ENCODE measurements around the gene SLC27A1.
"Not testable (repeated sequence)": the region's sequence is repeated elsewhere in the genome, so short reads cannot be mapped to it uniquely, and the experiment has no call there.

Gene SLC27A1

GRCh38 chr19:17457616-17458015, 12.7 kb upstream of the SLC27A1 start:
- DNase-seq = no peak

DNA sequence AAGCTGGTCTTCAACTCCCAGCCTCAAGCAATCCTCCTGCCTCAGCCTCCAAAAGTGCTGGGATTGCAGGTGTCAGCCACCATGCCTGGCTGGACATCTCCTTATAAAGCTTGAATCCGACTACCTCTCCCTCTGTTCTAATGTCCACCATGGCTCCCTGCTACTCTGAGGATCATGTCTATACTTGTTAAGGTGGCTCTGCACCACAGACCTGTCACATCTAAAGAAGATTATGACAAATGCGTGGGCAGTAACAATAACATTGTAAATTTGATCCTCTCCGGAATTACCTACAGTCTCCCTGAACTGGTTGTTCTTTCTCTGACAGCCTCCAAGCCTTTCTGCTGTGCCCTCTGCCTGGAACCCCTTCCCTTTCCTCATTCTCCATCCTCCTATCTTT, 11.4 kb upstream of the SLC27A1 start:
- DNase-seq = no peak

DNA sequence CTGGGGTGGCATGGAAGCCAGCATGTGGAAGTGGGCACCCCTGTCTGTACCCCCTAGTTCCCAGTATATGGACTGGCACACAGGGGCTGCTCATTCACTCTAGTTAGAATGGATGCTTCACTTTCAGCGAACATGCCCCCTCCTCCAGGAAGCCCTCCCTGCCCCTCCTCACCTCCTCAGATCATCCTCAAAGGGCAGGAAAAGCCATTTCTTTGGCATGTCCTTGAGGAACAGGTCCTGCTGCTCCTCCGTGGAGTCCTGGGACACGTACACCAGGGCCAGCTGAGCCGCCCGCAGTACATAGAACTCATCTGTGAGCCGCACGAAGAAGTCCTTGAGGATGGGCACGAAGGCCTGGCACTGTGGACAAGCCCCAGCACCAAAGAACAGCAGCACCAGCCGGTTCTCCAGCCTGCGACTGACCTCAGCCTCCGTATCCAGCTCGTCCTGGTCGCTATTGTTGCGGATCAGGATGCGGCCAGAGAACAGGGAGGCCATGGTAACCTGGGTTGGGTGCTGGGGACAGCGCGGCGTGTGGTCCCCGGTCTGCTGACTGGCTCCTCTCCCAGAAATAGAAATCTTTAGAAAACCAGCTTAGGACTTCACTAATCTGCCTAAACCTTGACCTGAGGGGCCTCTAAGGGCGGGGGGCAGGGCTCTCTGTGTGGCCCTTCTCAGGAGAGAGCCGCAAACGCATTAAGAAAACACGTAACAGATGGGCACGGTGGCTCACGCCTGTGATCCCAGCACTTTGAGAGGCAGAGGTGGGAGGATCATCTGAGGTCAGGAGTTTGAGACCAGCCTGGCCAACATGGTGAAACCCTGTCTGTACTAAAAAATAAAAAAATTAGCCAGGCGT, 9.7 kb upstream of the SLC27A1 start, which contains the start of gene NXNL1:
TSS of gene NXNL1 (minus strand) at position 555 of the 859 bp plus-strand sequence. CDS start at position 498, 57 bp downstream.
- no peak for DNase-seq

- DNase-seq = no peak
Measured at GRCh38 chr19:17466487-17466850, 3.9 kb upstream of the SLC27A1 start.

DNA sequence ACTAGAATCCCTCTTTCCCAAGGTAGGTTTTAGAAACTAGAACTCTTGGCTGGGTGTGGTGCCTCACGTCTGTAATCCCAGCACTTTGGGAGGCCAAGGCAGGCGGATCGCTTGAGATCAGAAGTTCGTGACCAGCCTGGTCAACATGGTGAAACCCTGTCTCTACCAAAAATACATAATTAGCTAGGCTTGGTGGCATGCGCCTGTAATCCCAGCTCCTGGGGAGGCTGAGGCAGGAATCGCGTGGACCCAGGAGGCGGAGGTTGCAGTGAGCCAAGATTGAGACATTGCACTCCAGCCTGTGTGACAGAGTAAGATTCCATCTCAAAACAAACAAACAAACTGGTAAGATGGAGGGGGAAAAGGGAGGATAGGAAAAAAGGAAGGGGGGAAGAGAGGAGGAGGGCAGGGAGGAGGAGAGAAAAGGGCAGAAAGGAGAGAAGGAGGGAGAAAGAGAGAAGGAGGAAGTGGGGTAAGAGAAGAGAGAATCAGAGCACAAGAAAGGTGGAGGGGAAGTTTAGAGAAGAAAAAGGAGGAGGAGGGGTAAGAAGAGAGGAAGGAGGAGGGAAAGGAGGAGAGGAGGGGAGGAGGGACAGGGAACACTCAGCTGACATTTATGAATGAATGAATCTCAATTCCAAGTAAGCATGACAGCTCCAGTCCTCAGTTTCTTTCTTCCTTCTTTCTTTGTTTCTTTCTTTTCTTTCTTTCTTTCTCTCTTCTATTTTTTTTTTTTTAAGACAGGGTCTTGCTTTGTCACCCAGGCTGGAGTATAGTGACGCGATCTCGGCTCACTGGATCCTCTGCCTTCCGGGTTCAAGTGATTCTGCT, 2.6 kb upstream of the SLC27A1 start:
- DNase-seq = no peak

DNA sequence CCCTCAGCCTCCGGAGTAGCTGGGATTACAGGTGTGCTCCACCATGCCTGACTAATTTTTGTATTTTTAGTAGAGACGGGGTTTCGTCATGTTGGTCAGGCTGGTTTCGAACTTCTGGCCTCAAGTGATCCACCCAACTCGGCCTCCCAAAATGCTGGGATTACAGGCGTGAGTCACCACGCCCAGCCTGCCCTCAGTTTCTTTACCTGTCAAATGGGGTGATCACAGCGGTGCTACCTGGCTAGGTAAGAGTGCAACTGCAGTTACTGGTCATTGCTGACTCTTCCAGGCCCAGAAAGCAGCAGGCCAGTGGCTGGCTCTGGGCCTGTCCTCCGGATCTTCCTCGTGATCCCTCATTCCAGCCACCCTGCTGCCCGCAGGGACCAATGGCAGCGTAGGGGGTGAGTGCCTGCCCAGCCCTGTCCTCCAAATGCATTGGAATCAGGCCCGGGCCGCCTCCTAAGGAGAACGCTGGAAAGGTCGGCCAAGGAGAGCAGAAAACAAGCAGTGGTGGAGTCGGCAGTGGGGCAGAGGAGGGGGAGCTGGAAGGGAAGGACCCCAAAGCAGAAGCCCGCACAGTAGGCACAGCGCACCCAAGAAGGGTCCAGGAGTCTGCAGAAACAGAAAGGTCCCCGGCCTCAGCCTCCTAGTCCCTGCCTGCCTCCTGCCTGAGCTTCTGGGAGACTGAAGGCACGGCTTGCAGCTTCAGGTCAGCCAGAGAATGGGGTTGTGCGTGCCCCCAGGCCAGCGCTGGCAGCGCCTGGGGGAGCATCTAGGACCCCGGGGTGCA, 1.8 kb upstream of the SLC27A1 start:
- no peak for DNase-seq

DNA sequence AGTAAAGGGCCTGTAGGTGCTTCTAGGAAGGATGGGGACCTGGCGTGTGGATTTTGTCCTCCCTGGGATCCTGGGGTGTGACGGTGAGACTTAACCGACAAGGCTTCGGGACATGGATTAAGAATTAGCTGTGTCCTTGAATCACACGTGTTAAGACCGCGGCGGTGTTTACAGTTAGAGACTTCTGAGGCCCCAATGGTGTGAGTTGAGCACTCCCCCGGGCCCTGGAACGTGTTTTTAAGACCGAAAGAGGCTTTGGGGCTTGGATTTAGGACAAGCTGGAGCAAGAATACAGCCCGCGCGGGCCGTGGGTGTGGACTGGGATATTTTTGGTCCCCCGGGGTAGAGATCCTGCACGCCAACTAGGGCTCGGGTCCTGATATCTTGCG, 1.2 kb upstream of the SLC27A1 start:
- DNase-seq = no peak

GRCh38 chr19:17469481-17470067, 750 bp upstream of the SLC27A1 start:
- DNase-seq = peak; percentile 89

DNA sequence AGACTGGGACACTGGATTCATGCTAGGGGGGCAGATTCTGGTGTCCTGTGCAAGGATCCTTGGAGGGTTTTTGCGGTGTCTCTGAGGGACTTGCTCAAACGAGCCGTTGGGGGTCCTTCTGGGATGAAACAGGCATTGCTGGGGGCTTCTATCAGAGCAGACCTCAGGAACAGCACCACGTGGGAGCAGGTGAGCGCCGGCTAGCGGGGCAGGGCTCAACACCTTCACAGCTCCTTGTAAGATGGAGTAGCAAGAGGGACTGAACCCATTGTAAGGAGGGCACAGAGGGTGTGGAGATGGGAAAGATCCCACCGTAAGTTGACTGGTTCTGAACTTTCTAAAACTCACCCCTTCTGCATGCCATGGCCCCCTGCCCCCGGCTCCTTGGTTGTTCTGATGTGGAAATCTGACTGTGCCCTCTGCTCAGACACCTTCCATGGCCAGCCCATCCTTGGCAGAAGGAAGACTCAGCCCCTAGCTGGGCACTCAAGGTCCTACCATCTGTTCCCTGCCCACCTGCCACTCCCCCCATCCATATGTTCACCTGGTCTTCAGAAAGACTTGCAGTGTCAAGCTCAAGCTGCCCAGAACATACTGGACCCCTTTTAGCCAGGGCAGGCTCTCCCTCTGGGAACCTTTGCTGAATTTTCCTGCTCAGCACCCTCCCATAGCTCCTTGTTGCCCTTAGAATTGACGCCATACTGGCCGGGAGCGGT, 1.2 kb downstream of the SLC27A1 start:
- DNase-seq = no peak

- DNase-seq = no peak
Measured at GRCh38 chr19:17473041-17473440, 2.7 kb downstream of the SLC27A1 start.

- DNase-seq = not testable (repeated sequence)
Measured at GRCh38 chr19:17475011-17475540, 4.8 kb downstream of the SLC27A1 start.

DNA sequence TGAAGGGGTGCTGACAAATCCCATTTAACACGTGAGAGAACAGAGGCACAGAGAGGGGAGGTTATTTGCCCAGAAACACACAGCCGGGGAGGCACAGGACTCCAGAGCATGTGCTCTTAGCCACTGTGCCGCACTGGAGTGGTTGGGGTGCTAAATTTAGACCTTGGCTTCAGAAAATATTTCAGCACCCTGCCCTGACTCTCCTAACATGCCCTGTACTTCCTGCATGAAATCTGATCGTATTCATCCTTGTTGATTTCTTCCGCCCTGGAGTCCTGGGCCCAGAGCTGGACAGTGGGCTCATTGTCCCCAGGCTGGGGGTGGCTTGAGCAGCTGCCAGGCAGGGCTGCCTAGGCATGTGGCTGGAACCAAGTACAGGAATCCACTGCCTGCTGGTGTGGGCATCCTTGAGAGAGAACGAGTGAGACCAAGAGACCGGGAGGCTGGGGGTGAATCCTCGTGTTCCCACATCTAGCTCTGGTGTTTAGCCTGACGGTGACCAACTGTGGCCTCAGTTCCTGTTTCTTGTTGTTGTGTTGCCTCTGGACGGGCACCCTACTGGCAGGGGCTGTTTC, 5.3 kb downstream of the SLC27A1 start:
- no peak for DNase-seq

GRCh38 chr19:17479325-17479791, 9.0 kb downstream of the SLC27A1 start:
- no peak for DNase-seq

GRCh38 chr19:17481986-17482385, 11.7 kb downstream of the SLC27A1 start:
- DNase-seq = no peak

DNA sequence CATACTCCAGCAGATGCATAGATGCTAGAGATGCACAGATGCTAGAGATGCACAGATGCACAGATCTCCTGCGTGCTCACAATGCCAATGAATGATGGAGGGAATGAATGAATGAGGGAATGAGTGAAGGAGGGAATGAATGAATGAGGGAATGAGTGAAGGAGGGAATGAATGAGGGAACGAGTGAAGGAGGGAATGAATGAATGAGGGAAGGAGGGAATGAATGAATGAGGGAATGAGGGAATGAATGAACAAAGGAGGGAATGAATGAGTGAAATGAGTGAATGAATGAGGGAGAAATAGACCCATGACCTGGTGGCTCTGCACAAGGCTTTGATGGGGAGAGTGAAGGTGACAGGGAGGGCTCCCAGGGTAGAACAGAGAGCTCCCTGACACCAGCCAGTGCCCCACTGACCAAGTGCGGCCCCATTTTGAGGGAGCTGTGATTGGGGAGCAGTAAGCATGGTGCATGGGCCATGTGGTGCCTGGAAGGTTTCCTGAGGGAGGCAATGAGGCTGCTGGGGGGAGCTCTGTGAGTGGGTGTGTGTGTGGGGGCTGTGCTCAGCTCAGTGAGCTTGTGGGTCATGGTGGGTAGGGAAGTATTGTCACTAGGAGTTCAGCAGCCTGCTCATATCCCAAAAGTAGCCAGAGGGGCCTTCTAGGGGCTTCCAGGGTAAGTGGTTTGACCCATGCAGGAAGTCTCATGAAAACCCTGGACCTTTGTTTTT, 12.7 kb downstream of the SLC27A1 start:
- no peak for DNase-seq

DNA sequence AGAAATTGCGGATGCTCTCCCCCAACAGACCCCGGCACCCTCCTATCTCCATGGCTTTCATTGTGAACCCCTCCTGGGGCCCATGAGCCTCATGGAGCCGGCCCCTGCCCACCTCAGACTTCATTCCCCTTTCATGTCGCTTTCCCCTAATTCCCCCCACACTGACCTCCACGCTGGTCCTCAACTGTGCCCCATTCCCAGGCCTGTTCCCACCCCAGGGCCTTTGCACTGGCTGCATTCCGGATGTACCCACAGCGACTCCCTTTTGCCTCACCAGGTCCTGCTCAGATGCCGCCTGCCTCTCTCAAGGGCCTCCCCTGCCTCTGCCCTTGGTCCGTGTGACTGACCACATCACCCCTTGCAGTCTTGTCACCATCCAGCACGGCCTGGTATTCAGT, 13.3 kb downstream of the SLC27A1 start:
- no peak for DNase-seq

GRCh38 chr19:17484520-17485185, 14.3 kb downstream of the SLC27A1 start:
- DNase-seq = no peak

DNA sequence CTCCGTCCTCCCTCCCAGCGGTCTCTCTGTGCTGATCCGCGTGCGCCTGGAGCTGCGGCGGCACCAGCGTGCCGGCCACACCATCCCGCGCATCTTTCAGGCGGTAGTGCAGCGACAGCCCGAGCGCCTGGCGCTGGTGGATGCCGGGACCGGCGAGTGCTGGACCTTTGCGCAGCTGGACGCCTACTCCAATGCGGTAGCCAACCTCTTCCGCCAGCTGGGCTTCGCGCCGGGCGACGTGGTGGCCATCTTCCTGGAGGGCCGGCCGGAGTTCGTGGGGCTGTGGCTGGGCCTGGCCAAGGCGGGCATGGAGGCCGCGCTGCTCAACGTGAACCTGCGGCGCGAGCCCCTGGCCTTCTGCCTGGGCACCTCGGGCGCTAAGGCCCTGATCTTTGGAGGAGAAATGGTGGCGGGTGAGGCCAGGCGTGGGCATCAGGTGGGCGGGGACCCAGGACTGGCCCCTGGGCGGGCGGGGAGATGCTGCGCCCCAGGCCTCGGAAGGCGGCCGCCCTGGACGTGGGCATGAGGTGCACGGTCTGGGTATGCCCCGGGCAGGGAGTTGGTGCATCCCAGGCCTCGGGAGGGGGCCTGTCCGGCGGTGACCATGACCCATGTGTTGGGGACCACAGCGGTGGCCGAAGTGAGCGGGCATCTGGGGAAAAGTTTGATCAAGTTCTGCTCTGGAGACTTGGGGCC, 16.4 kb downstream of the SLC27A1 start:
- no peak for DNase-seq
